ENCODE measurements around the gene FLAD1.

DNA sequence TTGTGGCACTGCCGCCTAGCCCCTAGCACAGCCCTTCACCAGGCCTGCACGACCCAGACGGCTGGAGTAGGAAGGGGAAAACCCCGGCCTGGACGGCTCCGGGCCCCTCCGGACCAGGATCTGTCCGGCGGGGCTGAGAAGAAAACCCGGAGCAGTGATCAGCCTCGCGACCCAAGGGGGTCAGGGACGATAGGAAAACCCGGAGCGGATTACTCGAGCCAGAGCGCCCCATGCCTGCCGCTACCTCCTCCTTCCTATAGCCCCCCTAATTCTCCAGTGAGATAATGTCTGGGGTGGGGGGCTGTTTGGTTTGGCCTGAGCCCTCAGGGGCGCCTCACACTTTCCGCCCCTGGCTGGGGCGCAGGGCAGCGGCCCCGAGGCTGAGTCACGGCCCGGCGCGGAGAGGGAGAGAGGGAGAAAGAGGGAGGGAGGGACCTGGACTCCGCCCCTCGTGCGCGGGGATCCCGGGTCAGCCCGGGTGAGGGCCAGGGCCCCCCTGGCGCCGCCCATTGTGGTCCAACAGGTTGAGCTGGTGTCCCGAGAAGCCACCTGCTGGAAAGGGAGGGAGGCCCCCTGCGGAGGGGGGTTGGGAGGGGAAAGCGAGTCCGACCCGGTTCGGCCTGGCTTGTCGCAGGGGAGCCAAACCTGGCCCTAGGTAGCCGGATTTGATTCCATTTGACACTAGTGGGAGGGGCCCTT, 17.7 kb downstream of the FLAD1 start:
- no peak; the same call in 1 of the 2 replicates for TF ChIP-seq POLR2AphosphoS5 (IDR thresholded peaks at IDR 0.05; ENCODE audit: borderline replicate concordance, low read depth, low read length)
- no peak for TF ChIP-seq EZH2 (IDR thresholded peaks at IDR 0.05)

All from SK-N-MC (cell line).